WTC11 (cell line): ENCODE data around the gene TDRKH.
A peak's percentile ranks its signal among the peaks of the same experiment; 100 is the strongest.

Experiments
- ETV6 ChIP-seq: sonication (generic); formaldehyde crosslinking; IDR thresholded peaks from 2 replicates; pipeline ENCODE4 v1.8.1; 2022; ENCODE audit warnings: mild to moderate bottlenecking, missing genetic modification reagents
- FOXJ3 ChIP-seq: sonication (generic); formaldehyde crosslinking; IDR thresholded peaks from 2 replicates; pipeline ENCODE4 v1.9.0; 2021; ENCODE audit warnings: missing genetic modification reagents, mild to moderate bottlenecking, borderline replicate concordance
- NR2C2 ChIP-seq: sonication (generic); formaldehyde crosslinking; IDR thresholded peaks from 2 replicates; pipeline ENCODE4 v1.8.0; 2022; ENCODE audit warnings: mild to moderate bottlenecking, missing genetic modification reagents
- SOX15 ChIP-seq: fragments of 250-450 bp; sonication (Bioruptor Pico); IDR thresholded peaks from 2 replicates; pipeline ENCODE4 v1.9.0; 2021; ENCODE audit warnings: mild to moderate bottlenecking
- TCF7 ChIP-seq: sonication (generic); formaldehyde crosslinking; IDR thresholded peaks from 2 replicates; pipeline ENCODE4 v1.8.0; 2022; ENCODE audit warnings: mild to moderate bottlenecking, low read depth, missing genetic modification reagents, moderate library complexity
- TF ChIP-seq, protein P1 (sequence below): sonication (generic); formaldehyde crosslinking; IDR thresholded peaks from 2 replicates; pipeline ENCODE4 v1.8.1; 2023; ENCODE audit warnings: mild to moderate bottlenecking, missing genetic modification reagents, borderline replicate concordance
- TF ChIP-seq, protein P2 (sequence below): sonication (generic); formaldehyde crosslinking; IDR thresholded peaks from 2 replicates; pipeline ENCODE4 v1.8.1; 2022; ENCODE audit warnings: mild to moderate bottlenecking, missing genetic modification reagents, moderate library complexity, borderline replicate concordance

DNA sequence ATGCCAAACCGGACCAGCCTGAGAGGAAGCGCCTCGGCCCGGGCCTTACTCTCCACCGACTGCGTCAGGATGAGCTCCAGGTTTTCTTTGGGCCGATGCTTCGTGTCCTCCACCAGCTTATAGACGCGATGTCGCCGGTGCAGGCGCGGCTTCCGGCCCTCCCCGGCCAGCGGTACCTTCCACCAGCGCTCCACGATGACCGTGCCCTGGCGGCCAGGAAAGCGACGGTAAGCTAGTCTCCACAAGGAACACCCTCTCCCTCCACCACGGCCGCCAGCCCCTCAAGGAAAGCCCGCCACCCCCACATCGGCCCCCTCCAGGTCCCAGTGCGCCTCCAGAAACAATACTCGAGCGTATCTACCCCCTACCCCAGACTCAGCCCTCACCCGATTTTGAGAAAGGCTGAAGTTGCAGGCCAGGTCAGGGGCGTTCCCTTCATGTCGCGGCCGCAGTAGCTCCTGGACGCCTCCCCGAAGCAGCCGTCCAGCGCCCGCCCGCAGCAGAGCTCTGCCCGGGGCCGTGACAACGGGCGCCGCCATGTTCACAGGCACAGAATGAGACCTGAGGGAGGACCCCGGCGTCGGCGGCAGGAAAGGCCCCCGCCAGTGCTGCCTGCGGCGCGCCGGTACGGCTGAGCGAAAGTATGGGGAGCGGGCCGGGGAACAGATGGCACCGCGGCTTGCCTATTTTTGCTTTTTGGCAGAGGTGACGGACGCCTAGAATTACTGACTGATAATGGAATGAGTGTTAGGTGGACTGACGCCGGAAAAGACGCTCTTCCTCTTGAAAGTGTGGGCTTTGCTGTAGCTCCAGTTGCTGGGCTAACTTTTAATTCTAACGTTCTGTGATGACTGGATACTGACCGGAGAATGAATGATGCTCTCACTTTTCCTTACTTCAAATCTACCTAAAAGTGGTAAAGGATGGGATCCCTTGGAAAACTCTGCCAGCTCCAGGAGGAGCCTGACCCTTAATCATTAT is 27.1 kb downstream of the TDRKH start, which contains the start of gene MRPL9:
- TF ChIP-seq TCF7 (CRISPR knock-in tag) (no peak), SOX15 (CRISPR knock-in tag) (no peak), ETV6 (peak; percentile 60; the same call in 1 of the 2 replicates), NR2C2 (no peak), FOXJ3 (CRISPR knock-in tag) (no peak)
- TF ChIP-seq, protein P1, sequence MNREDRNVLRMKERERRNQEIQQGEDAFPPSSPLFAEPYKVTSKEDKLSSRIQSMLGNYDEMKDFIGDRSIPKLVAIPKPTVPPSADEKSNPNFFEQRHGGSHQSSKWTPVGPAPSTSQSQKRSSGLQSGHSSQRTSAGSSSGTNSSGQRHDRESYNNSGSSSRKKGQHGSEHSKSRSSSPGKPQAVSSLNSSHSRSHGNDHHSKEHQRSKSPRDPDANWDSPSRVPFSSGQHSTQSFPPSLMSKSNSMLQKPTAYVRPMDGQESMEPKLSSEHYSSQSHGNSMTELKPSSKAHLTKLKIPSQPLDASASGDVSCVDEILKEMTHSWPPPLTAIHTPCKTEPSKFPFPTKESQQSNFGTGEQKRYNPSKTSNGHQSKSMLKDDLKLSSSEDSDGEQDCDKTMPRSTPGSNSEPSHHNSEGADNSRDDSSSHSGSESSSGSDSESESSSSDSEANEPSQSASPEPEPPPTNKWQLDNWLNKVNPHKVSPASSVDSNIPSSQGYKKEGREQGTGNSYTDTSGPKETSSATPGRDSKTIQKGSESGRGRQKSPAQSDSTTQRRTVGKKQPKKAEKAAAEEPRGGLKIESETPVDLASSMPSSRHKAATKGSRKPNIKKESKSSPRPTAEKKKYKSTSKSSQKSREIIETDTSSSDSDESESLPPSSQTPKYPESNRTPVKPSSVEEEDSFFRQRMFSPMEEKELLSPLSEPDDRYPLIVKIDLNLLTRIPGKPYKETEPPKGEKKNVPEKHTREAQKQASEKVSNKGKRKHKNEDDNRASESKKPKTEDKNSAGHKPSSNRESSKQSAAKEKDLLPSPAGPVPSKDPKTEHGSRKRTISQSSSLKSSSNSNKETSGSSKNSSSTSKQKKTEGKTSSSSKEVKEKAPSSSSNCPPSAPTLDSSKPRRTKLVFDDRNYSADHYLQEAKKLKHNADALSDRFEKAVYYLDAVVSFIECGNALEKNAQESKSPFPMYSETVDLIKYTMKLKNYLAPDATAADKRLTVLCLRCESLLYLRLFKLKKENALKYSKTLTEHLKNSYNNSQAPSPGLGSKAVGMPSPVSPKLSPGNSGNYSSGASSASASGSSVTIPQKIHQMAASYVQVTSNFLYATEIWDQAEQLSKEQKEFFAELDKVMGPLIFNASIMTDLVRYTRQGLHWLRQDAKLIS (CRISPR knock-in tag), result no peak
- TF ChIP-seq, protein P2, sequence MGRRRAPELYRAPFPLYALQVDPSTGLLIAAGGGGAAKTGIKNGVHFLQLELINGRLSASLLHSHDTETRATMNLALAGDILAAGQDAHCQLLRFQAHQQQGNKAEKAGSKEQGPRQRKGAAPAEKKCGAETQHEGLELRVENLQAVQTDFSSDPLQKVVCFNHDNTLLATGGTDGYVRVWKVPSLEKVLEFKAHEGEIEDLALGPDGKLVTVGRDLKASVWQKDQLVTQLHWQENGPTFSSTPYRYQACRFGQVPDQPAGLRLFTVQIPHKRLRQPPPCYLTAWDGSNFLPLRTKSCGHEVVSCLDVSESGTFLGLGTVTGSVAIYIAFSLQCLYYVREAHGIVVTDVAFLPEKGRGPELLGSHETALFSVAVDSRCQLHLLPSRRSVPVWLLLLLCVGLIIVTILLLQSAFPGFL (CRISPR knock-in tag), result no peak
